K562 (cell line): ENCODE measurements around the gene PIAS3. TPM values are rescaled to one million over a fixed set of nuclear protein-coding genes. Genes with fewer than 3 reads are reported as not detected.

Experiments
- ARNT ChIP-seq, 2 experiments: fragments of 450-650 bp; IDR thresholded peaks; 2 replicates each; pipeline ENCODE4 v1.6.1; 2016; ENCODE audit warnings: mild to moderate bottlenecking in 1 of 2
- BCL6 ChIP-seq: fragments of 250-450 bp; sonication (Bioruptor Pico); IDR thresholded peaks from 2 replicates; pipeline ENCODE4 v1.4.0; 2020
- E2F1 ChIP-seq: sonication (generic); formaldehyde crosslinking; IDR thresholded peaks from 2 replicates; pipeline ENCODE4 v1.8.1; 2023; ENCODE audit warnings: mild to moderate bottlenecking, missing genetic modification reagents, moderate library complexity
- ETV1 ChIP-seq: fragments of 450-650 bp; conservative IDR thresholded peaks from 2 replicates; pipeline ENCODE4 v1.6.1; 2016; ENCODE audit warnings: missing genetic modification characterization, control low read depth, low read depth, missing compliant biosample characterization
- HDAC8 ChIP-seq: fragments of 450-650 bp; IDR thresholded peaks from 2 replicates; pipeline ENCODE4 v1.6.1; 2016; ENCODE audit warnings: mild to moderate bottlenecking, missing genetic modification characterization, moderate library complexity, missing compliant biosample characterization
- HEY1 ChIP-seq: fragments of 250-450 bp; sonication (Bioruptor Pico); IDR thresholded peaks from 2 replicates; pipeline ENCODE4 v1.5.0; 2020; ENCODE audit warnings: mild to moderate bottlenecking, moderate library complexity, borderline replicate concordance
- HLTF ChIP-seq: fragments of 450-650 bp; IDR thresholded peaks from 2 replicates; pipeline ENCODE4 v1.6.1; 2016
- IRF1 ChIP-seq: sonication (generic); formaldehyde crosslinking; IDR thresholded peaks from 2 replicates; pipeline ENCODE4 v1.8.0; 2022; ENCODE audit warnings: missing genetic modification reagents, mild to moderate bottlenecking, borderline replicate concordance
- JUND ChIP-seq, 2 experiments: IDR thresholded peaks; 2 replicates in 1 of 2; 3 replicates in 1 of 2; pipeline ENCODE4 v1.6.1; 2011; ENCODE audit warnings: borderline replicate concordance in 2 of 2, low read depth in 2 of 2, low read length in 2 of 2, improper control_type of control experiment in 1 of 2, missing biosample characterization in 1 of 2, missing genetic modification characterization in 1 of 2, missing genetic modification reagents in 1 of 2
- MEIS2 ChIP-seq: fragments of 450-650 bp; IDR thresholded peaks from 2 replicates; pipeline ENCODE4 v1.6.1; 2014; ENCODE audit warnings: mild to moderate bottlenecking; ENCODE audit not compliant: partially characterized antibody
- MTA2 ChIP-seq: fragments of 450-650 bp; IDR thresholded peaks from 2 replicates; pipeline ENCODE4 v1.6.1; 2016; ENCODE audit warnings: low read depth
- NR2F6 ChIP-seq: fragments of 450-650 bp; formaldehyde crosslinking; IDR thresholded peaks from 2 replicates; pipeline ENCODE4 v1.4.0; 2020; ENCODE audit warnings: mild to moderate bottlenecking
- TCF7 ChIP-seq: sonication (generic); IDR thresholded peaks from 2 replicates; pipeline ENCODE4 v1.6.1; 2016; ENCODE audit warnings: antibody characterized with exemption, borderline replicate concordance
- ZNF121 ChIP-seq: sonication (generic); formaldehyde crosslinking; conservative IDR thresholded peaks from 2 replicates; pipeline ENCODE4 v1.8.0; 2022; ENCODE audit warnings: missing genetic modification reagents
- ZNF778 ChIP-seq: fragments of 450-650 bp; formaldehyde crosslinking; IDR thresholded peaks from 2 replicates; pipeline ENCODE4 v1.4.0; 2020; ENCODE audit warnings: mild to moderate bottlenecking, moderate library complexity
- polyA plus RNA-seq, 8 experiments: library from polyadenylated mRNA; depleted of rRNA in 4 of 8; stranded (reverse) in 5 of 8; unstranded in 3 of 8; fragments of >200 nt; fragmentation: Nextera tagmentation in 2 of 8; fragmentation: Illumina TruSeq in 1 of 8; extraction: Ambion mirVana in 2 of 8; extraction: Trizol in 1 of 8; gene quantifications; 2 replicates each; pipeline versions ENCODE4 v1.2.1 to v1.2.3, GENCODE V29; 2011 to 2014; ENCODE audit warnings: inconsistent platforms in 1 of 8, missing spikeins in 1 of 8
- total RNA-seq, 7 experiments: library from RNA; depleted of rRNA in 6 of 7; stranded (reverse); fragments of >200 nt in 6 of 7; fragmentation: Illumina TruSeq in 2 of 7; extraction: Trizol in 2 of 7; gene quantifications; 2 replicates each; pipeline versions ENCODE4 v1.2.1 to v1.2.3, GENCODE V29; 2011 to 2021; ENCODE audit warnings: low replicate concordance in 1 of 7
- TF ChIP-seq, protein P1 (sequence below), 2 experiments: IDR thresholded peaks; 2 replicates each; pipeline ENCODE4 v1.6.1; 2011; ENCODE audit warnings: borderline replicate concordance in 1 of 2, control low read depth in 1 of 2, low read depth in 1 of 2, low read length in 1 of 2, mild to moderate bottlenecking in 1 of 2, mixed read lengths in 1 of 2, moderate library complexity in 1 of 2; ENCODE audit not compliant: insufficient read depth in 1 of 2, insufficient read length in 1 of 2, poor library complexity in 1 of 2, severe bottlenecking in 1 of 2; ENCODE audit errors: extremely low read depth in 1 of 2
- TF ChIP-seq, protein P2 (sequence below): fragments of 250-450 bp; sonication (Bioruptor Pico); IDR thresholded peaks from 2 replicates; pipeline ENCODE4 v1.5.0; 2020; ENCODE audit warnings: mild to moderate bottlenecking
- TF ChIP-seq, protein P3 (sequence below): fragments of 250-450 bp; sonication (Bioruptor Pico); IDR thresholded peaks from 2 replicates; pipeline ENCODE4 v1.5.1; 2021; ENCODE audit warnings: mild to moderate bottlenecking
- TF ChIP-seq, protein P4 (sequence below), 2 experiments: fragments of 450-650 bp; IDR thresholded peaks; 2 replicates each; pipeline ENCODE4 v1.6.1; 2016

The PIAS3 gene
- total and polyA plus RNA-seq, 9 of the 15 experiments (the other 6 are each of a cell fraction or from before 2014, with no cell fraction given): 1.1 to 25.6 (median 7.9) TPM

DNA sequence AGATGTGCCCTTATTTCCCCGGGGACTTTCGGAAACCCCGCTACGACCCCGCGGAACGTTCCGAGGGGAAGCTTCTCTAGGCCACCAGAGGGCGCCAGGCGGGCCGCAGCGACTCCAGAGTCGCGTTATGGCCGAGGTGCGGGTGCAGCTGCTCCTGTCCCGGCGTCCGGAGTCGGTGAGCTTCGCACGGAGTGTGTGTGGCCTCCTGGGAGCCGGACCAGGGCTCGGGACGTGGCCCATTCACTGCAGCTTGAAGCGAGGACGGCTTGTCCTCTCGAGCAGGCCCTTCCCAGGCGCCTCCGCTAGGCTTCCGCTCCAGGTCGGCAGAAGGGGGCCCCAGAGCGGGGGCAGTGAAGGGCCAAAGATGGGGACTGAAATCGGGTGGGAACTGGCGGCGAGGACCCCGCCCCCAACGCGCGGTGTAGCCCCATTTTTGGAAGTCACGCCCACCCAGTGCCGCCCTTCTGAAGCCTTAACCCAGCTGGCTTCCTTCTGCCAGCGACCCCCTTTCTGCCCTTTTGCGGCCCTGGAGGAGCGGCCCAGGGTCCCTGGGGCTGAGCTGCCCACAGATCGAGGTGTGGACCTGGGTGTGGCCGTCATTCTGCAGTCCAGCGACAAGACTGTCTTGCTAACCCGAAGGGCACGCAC, 13.2 kb downstream of the PIAS3 start, which contains the start of gene NUDT17 (continued):
- no peak for TF ChIP-seq MTA2
- TF ChIP-seq, protein P1, sequence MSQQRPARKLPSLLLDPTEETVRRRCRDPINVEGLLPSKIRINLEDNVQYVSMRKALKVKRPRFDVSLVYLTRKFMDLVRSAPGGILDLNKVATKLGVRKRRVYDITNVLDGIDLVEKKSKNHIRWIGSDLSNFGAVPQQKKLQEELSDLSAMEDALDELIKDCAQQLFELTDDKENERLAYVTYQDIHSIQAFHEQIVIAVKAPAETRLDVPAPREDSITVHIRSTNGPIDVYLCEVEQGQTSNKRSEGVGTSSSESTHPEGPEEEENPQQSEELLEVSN (IDR thresholded peaks at IDR 0.05; ENCODE audit: borderline replicate concordance in 1 of 2, extremely low read depth in 1 of 2, insufficient read depth in 1 of 2, insufficient read length in 1 of 2, low read depth in 1 of 2, low read length in 1 of 2, poor library complexity in 1 of 2, severe bottlenecking in 1 of 2): peak; percentile 58 to 67
- TF ChIP-seq ETV1 (tag): peak; percentile 52
- TF ChIP-seq ZNF778: no peak
- TF ChIP-seq HDAC8 (tag): no peak
- TF ChIP-seq HLTF: no peak; the same call in 1 of the 2 replicates
- no peak for TF ChIP-seq TCF7
- TF ChIP-seq ZNF121 (CRISPR knock-in tag): no peak
- no peak for TF ChIP-seq ARNT (IDR thresholded peaks at IDR 0.05)
- no peak for TF ChIP-seq MEIS2
- TF ChIP-seq JUND (IDR thresholded peaks at IDR 0.05; ENCODE audit: borderline replicate concordance, low read depth, low read length): 0 out of 2 replicates have a peak, but pooled peaks have one; percentile 12
- peak; percentile 12; the same call in 1 of the 3 replicates for TF ChIP-seq JUND (tag; IDR thresholded peaks at IDR 0.05; ENCODE audit: borderline replicate concordance, low read depth, low read length)
- TF ChIP-seq, protein P2, sequence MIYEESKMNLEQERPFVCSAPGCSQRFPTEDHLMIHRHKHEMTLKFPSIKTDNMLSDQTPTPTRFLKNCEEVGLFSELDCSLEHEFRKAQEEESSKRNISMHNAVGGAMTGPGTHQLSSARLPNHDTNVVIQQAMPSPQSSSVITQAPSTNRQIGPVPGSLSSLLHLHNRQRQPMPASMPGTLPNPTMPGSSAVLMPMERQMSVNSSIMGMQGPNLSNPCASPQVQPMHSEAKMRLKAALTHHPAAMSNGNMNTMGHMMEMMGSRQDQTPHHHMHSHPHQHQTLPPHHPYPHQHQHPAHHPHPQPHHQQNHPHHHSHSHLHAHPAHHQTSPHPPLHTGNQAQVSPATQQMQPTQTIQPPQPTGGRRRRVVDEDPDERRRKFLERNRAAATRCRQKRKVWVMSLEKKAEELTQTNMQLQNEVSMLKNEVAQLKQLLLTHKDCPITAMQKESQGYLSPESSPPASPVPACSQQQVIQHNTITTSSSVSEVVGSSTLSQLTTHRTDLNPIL (CRISPR knock-in tag): 0 out of 2 replicates have a peak, but pooled peaks have one; percentile 17
- TF ChIP-seq IRF1 (CRISPR knock-in tag): no peak
- TF ChIP-seq, protein P3, sequence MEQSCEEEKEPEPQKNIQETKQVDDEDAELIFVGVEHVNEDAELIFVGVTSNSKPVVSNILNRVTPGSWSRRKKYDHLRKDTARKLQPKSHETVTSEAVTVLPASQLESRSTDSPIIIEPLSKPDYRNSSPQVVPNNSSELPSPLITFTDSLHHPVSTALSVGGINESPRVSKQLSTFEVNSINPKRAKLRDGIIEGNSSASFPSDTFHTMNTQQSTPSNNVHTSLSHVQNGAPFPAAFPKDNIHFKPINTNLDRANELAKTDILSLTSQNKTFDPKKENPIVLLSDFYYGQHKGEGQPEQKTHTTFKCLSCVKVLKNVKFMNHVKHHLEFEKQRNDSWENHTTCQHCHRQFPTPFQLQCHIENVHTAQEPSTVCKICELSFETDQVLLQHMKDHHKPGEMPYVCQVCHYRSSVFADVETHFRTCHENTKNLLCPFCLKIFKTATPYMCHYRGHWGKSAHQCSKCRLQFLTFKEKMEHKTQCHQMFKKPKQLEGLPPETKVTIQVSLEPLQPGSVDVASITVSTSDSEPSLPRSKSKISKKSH: no peak
- TF ChIP-seq NR2F6 (CRISPR knock-in tag): no peak
- TF ChIP-seq BCL6 (CRISPR knock-in tag): no peak
- TF ChIP-seq, protein P4, sequence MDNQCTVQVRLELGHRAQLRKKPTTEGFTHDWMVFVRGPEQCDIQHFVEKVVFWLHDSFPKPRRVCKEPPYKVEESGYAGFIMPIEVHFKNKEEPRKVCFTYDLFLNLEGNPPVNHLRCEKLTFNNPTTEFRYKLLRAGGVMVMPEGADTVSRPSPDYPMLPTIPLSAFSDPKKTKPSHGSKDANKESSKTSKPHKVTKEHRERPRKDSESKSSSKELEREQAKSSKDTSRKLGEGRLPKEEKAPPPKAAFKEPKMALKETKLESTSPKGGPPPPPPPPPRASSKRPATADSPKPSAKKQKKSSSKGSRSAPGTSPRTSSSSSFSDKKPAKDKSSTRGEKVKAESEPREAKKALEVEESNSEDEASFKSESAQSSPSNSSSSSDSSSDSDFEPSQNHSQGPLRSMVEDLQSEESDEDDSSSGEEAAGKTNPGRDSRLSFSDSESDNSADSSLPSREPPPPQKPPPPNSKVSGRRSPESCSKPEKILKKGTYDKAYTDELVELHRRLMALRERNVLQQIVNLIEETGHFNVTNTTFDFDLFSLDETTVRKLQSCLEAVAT (IDR thresholded peaks at IDR 0.05): no peak
- TF ChIP-seq HEY1 (CRISPR knock-in tag): no peak
- no peak for TF ChIP-seq E2F1 (CRISPR knock-in tag)
